GM12892 (cell line): ENCODE data around the gene AOAH.

Experiments
- POLR2A ChIP-seq: IDR thresholded peaks from 2 replicates; pipeline ENCODE4 v1.6.1; 2011; ENCODE audit warnings: low read depth, low read length, control low read depth
- POLR2AphosphoS5 ChIP-seq: IDR thresholded peaks from 2 replicates; pipeline ENCODE4 v1.6.1; 2011; ENCODE audit warnings: low read depth, low read length, control low read depth
- TAF1 ChIP-seq: IDR thresholded peaks from 2 replicates; pipeline ENCODE4 v1.6.1; 2011; ENCODE audit warnings: low read depth, mild to moderate bottlenecking, control low read depth, low read length, borderline replicate concordance

GRCh38 chr7:36522453-36523007, 201.8 kb downstream of the AOAH start:
- no peak for TF ChIP-seq POLR2AphosphoS5
- no peak for TF ChIP-seq POLR2A
- TF ChIP-seq TAF1, result no peak
